G401 (cell line): ENCODE measurements around the gene RALGPS1. TPM values are rescaled to one million over a fixed set of nuclear protein-coding genes. Genes with fewer than 3 reads are reported as not detected.
"Not testable (repeated sequence)": the region's sequence is repeated elsewhere in the genome, so short reads cannot be mapped to it uniquely, and the experiment has no call there.

Source experiments
- DNase-seq: peaks from one replicate; pipeline ENCODE4 v3.0.0-alpha.2; 2015; ENCODE audit warnings: low spot score
- in situ Hi-C: cut with HindIII; loops from 2 replicates; pipeline ENCODE4 v1.10.0; 2016; ENCODE audit warnings: low sequenced_read_pairs, mixed read lengths
- total RNA-seq: library from RNA; depleted of rRNA; stranded (reverse); fragments of >200 nt; shearing (Covaris generic); gene quantifications from 2 replicates; pipeline ENCODE4 v1.2.3, GENCODE V29; 2014

RALGPS1 gene
- total RNA-seq, 1 experiment from 2014 or later = 3.7 TPM

GRCh38 chr9:127014216-127014909 is 99.8 kb downstream of the RALGPS1 start:
- peak; percentile 55 for DNase-seq
- in situ Hi-C loops = no loop called here

GRCh38 chr9:127014910-127015540 is 100.4 kb downstream of the RALGPS1 start:
- no peak for DNase-seq
- in situ Hi-C loops = no loop called here

GRCh38 chr9:127015921-127016512 is 101.4 kb downstream of the RALGPS1 start:
- DNase-seq = peak; percentile 85
- in situ Hi-C loops = no loop called here

GRCh38 chr9:127017979-127018378 is 103.4 kb downstream of the RALGPS1 start:
- in situ Hi-C loops, DNase-seq: not testable (repeated sequence)

- in situ Hi-C loops = no loop called here
Observed at GRCh38 chr9:127018935-127019334, 104.4 kb downstream of the RALGPS1 start.

GRCh38 chr9:127020036-127020801 is 105.6 kb downstream of the RALGPS1 start:
- in situ Hi-C loops = no loop called here
- DNase-seq = no peak

More at GRCh38 chr9:127018935-127019334, 104.4 kb downstream of the RALGPS1 start:
- DNase-seq = no peak

GRCh38 chr9:127020802-127021078 is 106.2 kb downstream of the RALGPS1 start:
- no peak for DNase-seq
- in situ Hi-C loops = no loop called here

GRCh38 chr9:127021664-127022363 is 107.2 kb downstream of the RALGPS1 start:
- peak; percentile 92 for DNase-seq
- in situ Hi-C loops = no loop called here

- DNase-seq = peak; percentile 42
- in situ Hi-C loops = no loop called here
Observed at GRCh38 chr9:127022913-127023660, 108.5 kb downstream of the RALGPS1 start.

- DNase-seq = no peak
- in situ Hi-C loops = no loop called here
Observed at GRCh38 chr9:127025042-127025441, 110.5 kb downstream of the RALGPS1 start.

- in situ Hi-C loops = no loop called here
- no peak for DNase-seq
Observed at GRCh38 chr9:127027694-127028093, 113.1 kb downstream of the RALGPS1 start.

GRCh38 chr9:127029548-127029947 is 115.0 kb downstream of the RALGPS1 start:
- in situ Hi-C loops = no loop called here
- DNase-seq = no peak

GRCh38 chr9:127030814-127031740 is 116.5 kb downstream of the RALGPS1 start:
- DNase-seq = no peak
- in situ Hi-C loops = no loop called here

GRCh38 chr9:127032256-127032655 is 117.7 kb downstream of the RALGPS1 start:
- DNase-seq = no peak
- in situ Hi-C loops = no loop called here

- in situ Hi-C loops = no loop called here
- DNase-seq = no peak
Observed at GRCh38 chr9:127033061-127033460, 118.5 kb downstream of the RALGPS1 start.

GRCh38 chr9:127033789-127034188 is 119.2 kb downstream of the RALGPS1 start:
- in situ Hi-C loops = no loop called here
- no peak for DNase-seq

- no peak for DNase-seq
- in situ Hi-C loops = no loop called here
Observed at GRCh38 chr9:127034691-127035090, 120.1 kb downstream of the RALGPS1 start.

GRCh38 chr9:127035423-127035822 is 120.8 kb downstream of the RALGPS1 start:
- no peak for DNase-seq
- in situ Hi-C loops = no loop called here
